ENCODE measurements around the gene SELENON. TPM values are rescaled to one million over a fixed set of nuclear protein-coding genes. Genes with fewer than 3 reads are reported as not detected.

The SELENON gene
- total RNA-seq, 2 donors from 2014 or later, result 22.8 to 27.4 TPM

DNA sequence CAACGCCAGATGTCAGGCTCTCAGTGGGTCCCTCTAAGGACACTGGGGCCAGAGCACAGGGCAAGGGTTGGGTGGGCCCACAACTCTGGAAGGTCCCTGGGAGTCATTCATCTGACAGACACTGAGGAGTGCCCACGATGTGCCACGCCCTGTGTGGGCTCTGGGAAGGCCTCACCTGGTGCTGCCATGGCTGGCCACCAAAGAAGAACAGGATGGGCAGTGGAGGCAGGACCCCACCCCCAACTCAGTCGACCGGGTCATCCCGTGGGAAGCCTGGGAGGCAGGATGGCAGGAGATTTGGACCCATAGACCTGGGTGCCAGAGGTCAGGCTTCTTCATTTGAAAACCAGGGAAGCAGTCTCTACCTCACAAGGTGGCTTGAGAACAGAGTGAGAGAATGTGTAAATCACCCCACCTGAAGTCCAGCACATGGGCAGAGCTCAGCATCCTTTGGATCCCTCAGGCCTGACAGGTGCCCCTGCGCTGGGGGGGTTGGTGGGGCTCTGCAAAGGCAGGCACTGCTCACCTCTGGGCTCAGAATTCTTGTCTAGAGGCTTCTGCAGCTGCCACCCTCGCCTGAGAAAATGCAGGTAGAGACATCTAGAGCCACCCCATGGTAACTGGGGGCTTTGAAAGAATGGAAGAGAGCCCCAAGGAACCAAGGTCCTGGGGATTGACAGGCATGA lies 1.2 kb upstream of the SELENON start:
- Histone ChIP-seq H3K4me1 (peaks cover 62% of the 10 kb centered on the region), H3K27me3 (no peaks in the 10 kb centered on the region), H3K9me3 (no peaks in the 10 kb centered on the region), H3K27ac (peak overlapping the region; percentile 31 to 76 (median 56)), H3K4me3 (no peak overlapping the region), H3K36me3 (replicated peaks in 1 of 2; ENCODE audit: insufficient read depth in 1 of 2, low read depth in 2 of 2) (no peaks in the 10 kb centered on the region)
- 67 to 80% methylated on average over 6 to 8 of the region's 8 CpGs for WGBS, 2 donors
- no peak for ATAC-seq
- intact Hi-C loops (cut with DNase I), result no loop called here
- DNase-seq, result no peak
- TF ChIP-seq POLR2A (IDR thresholded peaks at IDR 0.05), result no peak
- TF ChIP-seq, protein P1, sequence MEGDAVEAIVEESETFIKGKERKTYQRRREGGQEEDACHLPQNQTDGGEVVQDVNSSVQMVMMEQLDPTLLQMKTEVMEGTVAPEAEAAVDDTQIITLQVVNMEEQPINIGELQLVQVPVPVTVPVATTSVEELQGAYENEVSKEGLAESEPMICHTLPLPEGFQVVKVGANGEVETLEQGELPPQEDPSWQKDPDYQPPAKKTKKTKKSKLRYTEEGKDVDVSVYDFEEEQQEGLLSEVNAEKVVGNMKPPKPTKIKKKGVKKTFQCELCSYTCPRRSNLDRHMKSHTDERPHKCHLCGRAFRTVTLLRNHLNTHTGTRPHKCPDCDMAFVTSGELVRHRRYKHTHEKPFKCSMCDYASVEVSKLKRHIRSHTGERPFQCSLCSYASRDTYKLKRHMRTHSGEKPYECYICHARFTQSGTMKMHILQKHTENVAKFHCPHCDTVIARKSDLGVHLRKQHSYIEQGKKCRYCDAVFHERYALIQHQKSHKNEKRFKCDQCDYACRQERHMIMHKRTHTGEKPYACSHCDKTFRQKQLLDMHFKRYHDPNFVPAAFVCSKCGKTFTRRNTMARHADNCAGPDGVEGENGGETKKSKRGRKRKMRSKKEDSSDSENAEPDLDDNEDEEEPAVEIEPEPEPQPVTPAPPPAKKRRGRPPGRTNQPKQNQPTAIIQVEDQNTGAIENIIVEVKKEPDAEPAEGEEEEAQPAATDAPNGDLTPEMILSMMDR (IDR thresholded peaks at IDR 0.05), result no peak

DNA sequence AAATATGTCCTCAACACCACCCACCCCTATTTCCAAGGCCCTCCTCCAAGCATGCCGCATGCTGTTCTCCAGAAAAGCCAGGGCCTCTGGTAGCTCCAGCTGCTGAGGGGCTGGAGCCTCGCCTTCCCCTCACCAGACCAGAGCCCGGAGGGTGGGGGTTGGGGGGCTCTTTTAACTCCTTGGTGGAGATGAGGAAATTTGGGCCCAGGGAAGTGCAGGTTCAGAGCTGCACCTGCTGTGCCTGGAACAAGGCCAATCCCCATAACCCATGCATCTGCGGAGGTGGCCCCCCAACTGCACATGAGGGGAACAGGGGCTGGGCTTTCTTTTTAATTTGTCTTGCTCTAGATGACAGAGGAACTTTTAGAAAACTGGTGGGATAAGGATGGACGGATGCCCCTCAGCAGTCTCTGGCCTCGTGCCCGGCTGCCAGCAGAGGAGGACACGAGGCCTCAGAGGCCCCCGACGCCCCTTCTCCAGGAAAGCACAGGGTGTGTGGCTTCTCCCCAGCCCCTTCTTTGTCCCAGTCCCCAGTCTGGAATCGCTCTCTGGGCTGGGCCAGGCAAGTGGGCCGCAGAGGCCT lies 550 bp upstream of the SELENON start:
- Histone ChIP-seq H3K4me1 (peaks cover 67% of the 10 kb centered on the region), H3K9me3 (no peaks in the 10 kb centered on the region), H3K4me3 (no peak overlapping the region), H3K27ac (peak overlapping the region; percentile 75 to 86 (median 78)), H3K36me3 (replicated peaks in 1 of 2; ENCODE audit: insufficient read depth in 1 of 2, low read depth in 2 of 2) (no peaks in the 10 kb centered on the region), H3K27me3 (no peaks in the 10 kb centered on the region)
- 33 to 49% methylated on average over 9 to 12 of the region's 12 CpGs for WGBS, 2 donors
- TF ChIP-seq POLR2A (IDR thresholded peaks at IDR 0.05), result no peak
- TF ChIP-seq, protein P1 (IDR thresholded peaks at IDR 0.05), result no peak
- DNase-seq (no peak), ATAC-seq (no peak)
- intact Hi-C loops (cut with DNase I), result no loop called here

GRCh38 chr1:25800703-25801377 lies 847 bp downstream of the SELENON start:
- intact Hi-C loops (cut with DNase I), result no loop called here
- H3K9me3 ChIP-seq, result no peaks in the 10 kb centered on the region
- H3K27me3 ChIP-seq, result no peaks in the 10 kb centered on the region
- peak in 1 of 4 donors; percentile 42 for DNase-seq
- peak overlapping the region; percentile 60 to 86 (median 65) for H3K27ac ChIP-seq
- TF ChIP-seq, protein P1 (IDR thresholded peaks at IDR 0.05), result no peak
- no peak for TF ChIP-seq POLR2A (IDR thresholded peaks at IDR 0.05)
- H3K36me3 ChIP-seq (replicated peaks in 1 of 2; ENCODE audit: insufficient read depth in 1 of 2, low read depth in 2 of 2), result no peaks in the 10 kb centered on the region
- peak; percentile 7 for ATAC-seq
- H3K4me1 ChIP-seq, result peaks cover 76% of the 10 kb centered on the region
- H3K4me3 ChIP-seq, result peak overlapping the region; percentile 23 to 40
- 21 to 44% methylated on average over 6 to 15 of the region's 15 CpGs for WGBS, 2 donors

GRCh38 chr1:25802915-25803314 lies 2.9 kb downstream of the SELENON start:
- TF ChIP-seq, protein P1 (IDR thresholded peaks at IDR 0.05), result no peak
- no peak for TF ChIP-seq POLR2A (IDR thresholded peaks at IDR 0.05)
- Histone ChIP-seq H3K27me3 (no peaks in the 10 kb centered on the region), H3K4me3 (no peak overlapping the region), H3K4me1 (peaks cover 87% of the 10 kb centered on the region), H3K9me3 (no peaks in the 10 kb centered on the region), H3K36me3 (replicated peaks in 1 of 2; ENCODE audit: insufficient read depth in 1 of 2, low read depth in 2 of 2) (no peaks in the 10 kb centered on the region), H3K27ac (peak overlapping the region in 1 of 4 donors; percentile 2)
- no peak for DNase-seq
- ATAC-seq, result no peak
- WGBS, 2 donors, result 45 to 53% methylated on average over 6 of the region's 6 CpGs
- intact Hi-C loops (cut with DNase I), result no loop called here
